ENCODE results near the gene CDK15. TPM values are rescaled to one million over a fixed set of nuclear protein-coding genes. Genes with fewer than 3 reads are reported as not detected.

The CDK15 gene
- total RNA-seq, 2 donors from 2014 or later: 1.2 TPM; not detected in 1

GRCh38 chr2:201833781-201834180, 27.4 kb downstream of the CDK15 start:
- DNase-seq (ENCODE audit: low spot score): no peak
- intact Hi-C loops (cut with DNase I): no loop called here
- Histone ChIP-seq H3K4me3 (no peak overlapping the region), H3K27me3 (replicated peaks; ENCODE audit: insufficient read depth) (no peaks in the 10 kb centered on the region), H3K4me1 (replicated peaks) (no peaks in the 10 kb centered on the region), H3K9me3 (no peaks in the 10 kb centered on the region), H3K27ac (no peak overlapping the region), H3K36me3 (no peaks in the 10 kb centered on the region)
- 64% methylated on average over 9 of the region's 9 CpGs for WGBS
- TF ChIP-seq CTCF (IDR thresholded peaks at IDR 0.05) (no peak), POLR2AphosphoS5 (IDR thresholded peaks at IDR 0.05) (no peak), POLR2A (IDR thresholded peaks at IDR 0.05) (no peak)

GRCh38 chr2:201835066-201835465, 28.7 kb downstream of the CDK15 start:
- TF ChIP-seq POLR2AphosphoS5 (IDR thresholded peaks at IDR 0.05) (no peak), CTCF (IDR thresholded peaks at IDR 0.05) (no peak), POLR2A (IDR thresholded peaks at IDR 0.05) (no peak)
- Histone ChIP-seq H3K4me1 (replicated peaks) (no peaks in the 10 kb centered on the region), H3K9me3 (no peaks in the 10 kb centered on the region), H3K36me3 (no peaks in the 10 kb centered on the region), H3K27ac (no peak overlapping the region), H3K27me3 (replicated peaks; ENCODE audit: insufficient read depth) (no peaks in the 10 kb centered on the region), H3K4me3 (no peak overlapping the region)
- intact Hi-C loops (cut with DNase I): no loop called here
- DNase-seq (ENCODE audit: low spot score): no peak
- WGBS: 97% methylated on average over 3 of the region's 3 CpGs

GRCh38 chr2:201837391-201837790, 31.1 kb downstream of the CDK15 start:
- intact Hi-C loops (cut with DNase I): no loop called here
- DNase-seq (ENCODE audit: low spot score): no peak
- H3K4me1 ChIP-seq (replicated peaks): no peaks in the 10 kb centered on the region
- no peaks in the 10 kb centered on the region for H3K27me3 ChIP-seq (replicated peaks; ENCODE audit: insufficient read depth)
- TF ChIP-seq POLR2AphosphoS5 (IDR thresholded peaks at IDR 0.05) (no peak), POLR2A (IDR thresholded peaks at IDR 0.05) (no peak), CTCF (IDR thresholded peaks at IDR 0.05) (no peak)
- H3K4me3 ChIP-seq: no peak overlapping the region
- H3K9me3 ChIP-seq: no peaks in the 10 kb centered on the region
- no peak overlapping the region for H3K27ac ChIP-seq
- no peaks in the 10 kb centered on the region for H3K36me3 ChIP-seq
- 43% methylated on average over 2 of the region's 2 CpGs for WGBS

- Histone ChIP-seq H3K27me3 (replicated peaks; ENCODE audit: insufficient read depth) (no peaks in the 10 kb centered on the region), H3K9me3 (no peaks in the 10 kb centered on the region), H3K27ac (no peak overlapping the region), H3K4me3 (no peak overlapping the region), H3K36me3 (no peaks in the 10 kb centered on the region), H3K4me1 (replicated peaks) (no peaks in the 10 kb centered on the region)
- 75% methylated on average over 4 of the region's 4 CpGs for WGBS
- TF ChIP-seq CTCF (IDR thresholded peaks at IDR 0.05) (no peak), POLR2A (IDR thresholded peaks at IDR 0.05) (no peak), POLR2AphosphoS5 (IDR thresholded peaks at IDR 0.05) (no peak)
- intact Hi-C loops (cut with DNase I): no loop called here
- DNase-seq (ENCODE audit: low spot score): no peak
Measured at GRCh38 chr2:201837824-201838431, 31.6 kb downstream of the CDK15 start.

- no peak for DNase-seq (ENCODE audit: low spot score)
- no peak for TF ChIP-seq POLR2A (IDR thresholded peaks at IDR 0.05)
- no peak for TF ChIP-seq POLR2AphosphoS5 (IDR thresholded peaks at IDR 0.05)
- no peak for TF ChIP-seq CTCF (IDR thresholded peaks at IDR 0.05)
- no peak overlapping the region for H3K4me3 ChIP-seq
- H3K27ac ChIP-seq: no peak overlapping the region
- H3K36me3 ChIP-seq: no peaks in the 10 kb centered on the region
- no peaks in the 10 kb centered on the region for H3K9me3 ChIP-seq
- intact Hi-C loops (cut with DNase I): no loop called here
- no peaks in the 10 kb centered on the region for H3K4me1 ChIP-seq (replicated peaks)
- no peaks in the 10 kb centered on the region for H3K27me3 ChIP-seq (replicated peaks; ENCODE audit: insufficient read depth)
- WGBS: 96% methylated on average over 4 of the region's 4 CpGs
Measured at GRCh38 chr2:201839727-201840126, 33.4 kb downstream of the CDK15 start.

Data from prostate gland (tissue), 2 donors.